Omental fat pad (tissue), 4 donors: Measurements from ENCODE around the gene NRF1. TPM values are rescaled to one million over a fixed set of nuclear protein-coding genes. Genes with fewer than 3 reads are reported as not detected.
"Not testable (repeated sequence)": the region's sequence is repeated elsewhere in the genome, so short reads cannot be mapped to it uniquely, and the experiment has no call there.

Source experiments
- ATAC-seq: fragments of 150-250 bp; one replicate; pipeline ENCODE4 v1.9.1; 2016; ENCODE audit warnings: mild to moderate bottlenecking, moderate library complexity; ENCODE audit not compliant: low FRiP score
- DNase-seq: peaks from one replicate; pipeline ENCODE4 v3.0.0-alpha.2; 2019; ENCODE audit warnings: low spot score
- total RNA-seq, 4 donors: library from RNA; depleted of rRNA; stranded (reverse); fragments of >200 nt; gene quantifications; one replicate each; pipeline ENCODE4 v1.1.0, GENCODE V29; 2016
- TF ChIP-seq, protein P1 (sequence below), 3 donors: fragments of 450-650 bp; IDR thresholded peaks; one replicate each; pipeline ENCODE4 v1.5.1; 2016 to 2017; ENCODE audit warnings: antibody characterized with exemption in 3 of 3, mild to moderate bottlenecking in 3 of 3, moderate library complexity in 2 of 3

Gene NRF1
- total RNA-seq, 4 donors from 2014 or later = 11.7 to 32.3 (median 16.6) TPM

GRCh38 chr7:129664029-129665012, 52.8 kb downstream of the NRF1 start:
- ATAC-seq = no peak
- TF ChIP-seq, protein P1, sequence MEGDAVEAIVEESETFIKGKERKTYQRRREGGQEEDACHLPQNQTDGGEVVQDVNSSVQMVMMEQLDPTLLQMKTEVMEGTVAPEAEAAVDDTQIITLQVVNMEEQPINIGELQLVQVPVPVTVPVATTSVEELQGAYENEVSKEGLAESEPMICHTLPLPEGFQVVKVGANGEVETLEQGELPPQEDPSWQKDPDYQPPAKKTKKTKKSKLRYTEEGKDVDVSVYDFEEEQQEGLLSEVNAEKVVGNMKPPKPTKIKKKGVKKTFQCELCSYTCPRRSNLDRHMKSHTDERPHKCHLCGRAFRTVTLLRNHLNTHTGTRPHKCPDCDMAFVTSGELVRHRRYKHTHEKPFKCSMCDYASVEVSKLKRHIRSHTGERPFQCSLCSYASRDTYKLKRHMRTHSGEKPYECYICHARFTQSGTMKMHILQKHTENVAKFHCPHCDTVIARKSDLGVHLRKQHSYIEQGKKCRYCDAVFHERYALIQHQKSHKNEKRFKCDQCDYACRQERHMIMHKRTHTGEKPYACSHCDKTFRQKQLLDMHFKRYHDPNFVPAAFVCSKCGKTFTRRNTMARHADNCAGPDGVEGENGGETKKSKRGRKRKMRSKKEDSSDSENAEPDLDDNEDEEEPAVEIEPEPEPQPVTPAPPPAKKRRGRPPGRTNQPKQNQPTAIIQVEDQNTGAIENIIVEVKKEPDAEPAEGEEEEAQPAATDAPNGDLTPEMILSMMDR (IDR thresholded peaks at IDR 0.05) = no peak
- no peak for DNase-seq

DNA sequence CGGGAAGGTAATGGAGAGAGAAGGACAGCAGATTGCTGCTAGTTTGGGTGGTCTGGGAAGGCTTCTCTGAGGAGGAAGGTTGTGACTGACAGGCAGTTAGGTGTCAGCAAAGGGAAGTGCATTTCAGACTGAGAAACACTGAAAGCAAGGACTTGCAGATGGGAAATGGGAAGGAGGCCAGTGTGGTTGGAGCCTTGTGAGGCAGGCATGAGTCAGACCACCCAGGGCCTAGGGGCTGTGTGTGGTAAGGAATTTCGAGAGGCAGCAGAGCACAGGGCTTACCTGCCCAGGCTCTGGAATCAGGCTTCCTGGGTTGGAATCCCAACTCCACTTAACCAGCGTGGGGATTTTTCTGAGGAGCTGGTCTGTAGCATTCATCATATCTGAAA, 53.5 kb downstream of the NRF1 start:
- ATAC-seq (peak; percentile 59), DNase-seq (no peak)
- TF ChIP-seq, protein P1 (IDR thresholded peaks at IDR 0.05) = no peak

- DNase-seq (no peak), ATAC-seq (no peak)
- TF ChIP-seq, protein P1 (IDR thresholded peaks at IDR 0.05) = no peak
Observed at GRCh38 chr7:129667116-129667515, 55.6 kb downstream of the NRF1 start.

DNA sequence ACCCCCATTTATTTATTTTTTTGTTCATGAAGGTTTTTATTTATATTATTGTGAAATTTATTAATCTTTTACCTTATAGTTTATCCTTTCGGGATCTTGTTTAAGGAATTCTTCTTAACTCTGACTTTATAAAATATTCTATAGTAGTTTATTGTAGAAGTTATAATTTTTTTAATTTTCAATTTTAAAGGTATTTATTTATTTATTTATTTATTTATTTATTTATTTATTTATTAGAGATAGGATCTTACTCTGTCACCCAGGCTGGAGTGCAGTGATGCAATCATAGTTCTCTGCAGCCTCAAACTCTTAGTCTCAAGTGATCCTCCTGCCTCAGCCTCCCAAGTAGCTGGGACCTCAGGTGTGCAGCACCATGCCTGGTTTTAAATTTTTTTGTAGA, 56.0 kb downstream of the NRF1 start:
- TF ChIP-seq, protein P1 (IDR thresholded peaks at IDR 0.05) = no peak
- ATAC-seq (no peak), DNase-seq (no peak)

- ATAC-seq (no peak), DNase-seq (no peak)
- TF ChIP-seq, protein P1 (IDR thresholded peaks at IDR 0.05) = no peak
Observed at GRCh38 chr7:129669901-129670300, 58.4 kb downstream of the NRF1 start.

DNA sequence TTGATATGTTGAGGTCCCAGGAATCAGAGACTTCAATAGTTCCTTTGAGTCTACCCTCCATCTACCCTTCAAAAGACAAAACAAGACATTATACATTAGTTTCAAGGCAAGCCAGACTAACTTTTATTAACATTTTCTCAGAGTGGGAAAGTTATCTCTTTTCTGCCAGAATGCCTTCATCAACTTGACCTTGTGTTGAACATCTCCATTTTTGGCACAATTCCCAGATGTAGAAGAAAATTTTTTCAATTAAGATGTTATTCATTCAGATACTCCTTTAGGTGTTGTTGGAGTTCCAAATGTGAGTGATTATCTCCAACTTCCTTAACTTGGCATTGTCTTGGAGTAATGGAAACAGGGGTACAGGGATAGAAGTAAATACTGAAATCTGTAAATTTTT, 59.1 kb downstream of the NRF1 start:
- ATAC-seq (no peak), DNase-seq (no peak)
- TF ChIP-seq, protein P1 (IDR thresholded peaks at IDR 0.05) = no peak

- TF ChIP-seq, protein P1 (IDR thresholded peaks at IDR 0.05) = no peak
- DNase-seq = no peak
- ATAC-seq = no peak
Observed at GRCh38 chr7:129671266-129671665, 59.7 kb downstream of the NRF1 start.

GRCh38 chr7:129674475-129674874, 63.0 kb downstream of the NRF1 start:
- not testable (repeated sequence) for ATAC-seq, DNase-seq
